HG03342 (cell line): ENCODE results near the gene KRTAP12-3.
"Not testable (repeated sequence)": the region's sequence is repeated elsewhere in the genome, so short reads cannot be mapped to it uniquely, and the experiment has no call there.

Experiments used
- ATAC-seq: cut with Tn5 transposase; IDR thresholded peaks from one replicate; pipeline ENCODE4 v1.9.1; 2021; ENCODE audit warnings: mild to moderate bottlenecking, moderate library complexity; ENCODE audit not compliant: unreplicated experiment

The KRTAP12-3 gene

DNA sequence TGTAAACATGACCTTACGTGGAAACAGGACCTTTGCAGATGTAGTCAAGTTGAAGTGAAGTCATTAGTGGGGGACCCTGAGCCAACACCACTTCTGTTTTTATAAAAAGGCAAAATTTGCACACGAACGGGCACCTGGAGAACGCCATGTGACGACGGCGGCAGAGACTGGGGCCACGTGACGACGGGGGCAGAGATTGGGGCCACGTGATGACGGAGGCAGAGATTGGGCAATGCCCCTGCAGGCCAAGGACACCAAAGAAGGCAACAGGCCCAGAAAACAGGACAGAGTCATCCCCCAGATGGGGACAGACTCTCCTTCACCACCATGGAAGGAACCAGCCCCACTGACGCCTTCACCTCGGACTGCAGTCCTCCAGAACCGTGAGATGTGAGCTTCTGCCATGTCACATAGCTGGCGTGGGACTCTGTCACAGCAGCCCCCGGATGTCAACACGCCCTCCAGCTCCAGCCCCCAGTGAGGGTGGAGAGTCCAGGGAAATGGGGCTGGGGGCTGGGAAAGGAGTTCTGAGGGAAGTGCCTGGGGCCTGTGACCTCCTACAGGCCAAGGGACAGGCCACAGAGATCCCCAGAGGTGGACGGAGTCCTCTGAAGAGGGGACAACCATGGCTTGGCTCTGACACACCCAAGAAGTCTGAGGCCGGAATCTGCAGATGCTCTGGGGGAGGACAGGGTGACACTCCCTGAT, 7.3 kb upstream of the KRTAP12-3 start:
- ATAC-seq = no peak

DNA sequence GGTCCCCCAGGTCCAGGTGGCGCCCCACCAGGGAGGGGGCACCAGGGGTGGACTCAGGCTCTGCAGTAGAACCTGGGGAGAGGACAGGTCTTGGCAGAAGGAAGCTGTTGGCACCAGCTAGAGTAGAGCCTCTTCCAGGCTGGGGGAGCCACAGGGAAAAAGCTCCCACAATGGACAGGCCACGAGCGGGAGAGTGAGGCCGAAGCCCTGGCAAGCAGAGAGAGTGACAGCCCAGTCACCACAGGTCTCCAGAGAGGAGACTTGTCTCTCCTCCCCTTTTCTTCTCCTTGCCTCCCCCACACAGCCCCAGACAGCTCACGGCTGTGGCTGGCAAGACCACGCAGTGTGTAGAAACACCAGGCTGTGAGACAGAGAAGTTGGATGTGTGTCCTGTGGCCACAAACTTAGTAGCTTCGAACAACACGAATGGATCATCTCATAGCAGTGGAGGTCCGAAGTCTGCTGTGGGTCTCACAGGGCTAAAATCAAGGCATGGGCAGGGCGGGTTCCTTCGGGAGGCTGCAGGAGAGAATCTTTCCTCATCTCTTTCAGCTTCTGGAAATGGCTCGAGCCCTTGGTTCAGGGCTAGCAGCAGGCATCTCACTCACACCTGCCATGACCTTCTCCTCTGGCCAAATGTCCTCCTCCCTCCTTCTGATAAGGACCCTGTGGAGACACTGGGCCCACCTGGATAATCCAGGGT, 6.6 kb upstream of the KRTAP12-3 start:
- ATAC-seq = no peak

DNA sequence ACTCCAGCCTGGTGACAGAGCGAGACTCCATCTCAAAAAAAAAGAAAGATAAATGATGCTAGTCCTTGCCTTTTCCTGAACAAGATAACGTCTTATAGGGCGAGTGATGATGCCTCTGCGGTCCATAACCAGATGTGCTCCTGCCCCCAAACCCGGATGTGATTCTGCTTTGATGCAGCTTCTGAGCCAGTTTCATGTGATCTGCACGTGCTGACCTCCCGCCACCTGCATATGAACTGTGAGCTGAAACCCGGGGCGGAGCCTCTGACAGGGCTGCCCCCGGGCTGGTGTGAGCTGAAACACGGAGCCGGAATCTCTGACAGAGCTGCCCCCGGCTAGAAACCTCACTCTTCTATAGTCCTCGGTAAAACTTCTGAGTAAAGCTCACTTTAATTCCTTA, 4.6 kb upstream of the KRTAP12-3 start:
- no peak for ATAC-seq

DNA sequence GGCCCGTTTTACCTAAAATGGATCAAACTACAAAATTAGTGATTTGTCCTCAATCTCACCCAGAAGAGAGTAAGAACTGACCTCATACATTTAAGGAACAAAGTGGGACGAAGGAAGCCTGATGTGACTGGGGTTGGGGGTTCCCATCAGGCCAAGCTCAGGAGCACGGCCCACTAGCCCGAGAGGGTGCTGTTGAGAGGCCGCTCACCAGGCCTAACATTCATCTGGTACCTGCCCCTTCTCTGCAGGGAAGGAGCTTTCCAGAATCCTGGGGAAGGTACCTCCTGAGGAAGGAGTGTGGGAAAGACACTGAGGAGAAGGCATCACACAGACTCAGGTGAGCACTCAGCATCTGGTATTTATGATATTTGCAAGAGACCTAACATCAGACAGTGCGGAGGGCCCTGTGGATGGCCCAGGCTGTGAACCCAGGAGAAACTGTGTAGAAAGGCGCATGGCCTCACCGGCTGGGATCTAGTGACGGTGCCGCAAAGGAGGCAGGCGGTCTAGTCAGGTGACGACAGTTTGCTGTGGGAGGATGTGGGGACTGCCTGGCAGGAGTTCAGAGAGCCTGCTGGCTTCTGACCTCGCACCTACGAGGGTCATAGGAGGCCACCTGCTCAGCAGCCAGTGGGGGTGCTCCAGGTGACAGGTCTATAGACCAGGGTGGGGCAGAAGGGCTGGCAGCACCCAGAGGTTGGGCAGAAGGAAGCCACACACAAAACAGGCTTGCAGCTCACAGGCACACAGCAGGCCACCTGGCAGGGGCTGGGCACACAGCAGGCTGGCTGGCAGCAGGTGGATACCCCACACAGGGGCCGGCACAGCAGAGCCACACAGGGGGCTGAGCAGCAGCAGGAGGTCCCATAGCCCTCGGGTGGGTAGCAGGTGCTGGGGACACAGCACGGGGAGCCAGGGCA, 3.8 kb upstream of the KRTAP12-3 start:
- no peak for ATAC-seq

DNA sequence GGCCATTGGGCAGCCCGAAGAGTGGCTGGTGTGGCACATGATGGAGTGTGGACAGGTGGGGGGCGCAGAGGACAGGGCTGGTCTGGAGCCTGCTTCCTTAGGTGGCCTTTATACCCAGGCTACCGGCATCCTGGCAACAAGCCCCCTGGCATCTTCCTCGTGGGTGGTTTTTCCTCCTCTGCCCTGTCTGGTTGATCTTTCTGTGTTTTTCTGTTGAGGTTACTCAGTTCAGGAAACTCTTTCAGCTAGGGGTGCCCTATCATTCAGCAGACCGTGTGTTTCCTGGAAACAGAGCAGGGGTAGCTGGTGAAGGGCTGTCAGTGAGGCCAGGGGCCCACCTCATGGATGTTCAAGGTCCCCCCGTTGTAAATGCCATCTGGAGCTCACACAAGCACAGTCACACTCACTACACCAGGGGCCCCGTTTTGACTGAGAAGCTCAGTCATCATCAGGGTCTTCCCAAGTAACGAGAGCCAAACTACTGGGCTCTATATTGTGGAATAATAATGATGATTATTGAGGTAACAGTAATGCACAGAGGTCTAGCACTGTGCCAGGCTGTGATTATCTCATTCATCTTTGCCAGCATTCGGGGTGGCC, 3.1 kb upstream of the KRTAP12-3 start, which contains the start of gene KRTAP12-4:
TSS of gene KRTAP12-4 (minus strand) at position 84 of the 600 bp plus-strand sequence. CDS start at position 39, 45 bp downstream.
- no peak for ATAC-seq

DNA sequence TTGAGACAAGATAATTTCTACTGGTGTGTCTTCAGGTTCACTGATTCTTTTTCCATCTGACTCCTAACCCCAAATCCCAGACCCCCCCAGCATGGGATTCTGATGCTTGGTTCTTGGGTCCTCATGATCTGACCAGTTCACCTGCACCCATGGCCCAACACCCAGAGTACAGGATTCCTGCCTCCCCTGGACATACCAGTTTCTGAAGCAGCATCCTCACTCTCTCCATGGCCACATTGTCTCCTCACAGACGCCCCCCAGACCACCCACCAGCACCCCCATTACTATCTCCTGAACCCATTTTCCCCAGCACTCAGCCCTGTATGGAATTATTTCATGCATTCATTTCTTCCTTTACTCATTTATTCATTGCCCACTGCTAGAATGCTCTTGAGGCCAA, 864 bp upstream of the KRTAP12-3 start:
- ATAC-seq = no peak

DNA sequence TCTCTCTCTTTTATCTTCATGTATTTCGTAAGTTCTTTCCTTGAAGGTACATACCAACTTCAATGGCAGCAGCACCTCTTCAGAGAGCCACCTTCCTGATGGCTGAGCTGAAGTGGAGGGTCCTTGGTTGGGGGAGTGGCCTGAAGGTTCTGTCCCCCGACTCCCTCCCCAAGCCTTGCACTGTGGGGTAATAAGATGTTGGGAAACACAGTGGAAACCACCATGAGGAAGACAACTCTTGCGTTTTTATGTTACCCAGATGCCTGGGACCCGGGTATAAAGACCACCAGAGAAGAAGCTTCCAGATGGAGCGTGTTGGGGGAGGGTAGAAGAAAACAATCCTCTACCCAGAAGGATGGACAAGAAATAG, 794 bp downstream of the KRTAP12-3 start:
- no peak for ATAC-seq

DNA sequence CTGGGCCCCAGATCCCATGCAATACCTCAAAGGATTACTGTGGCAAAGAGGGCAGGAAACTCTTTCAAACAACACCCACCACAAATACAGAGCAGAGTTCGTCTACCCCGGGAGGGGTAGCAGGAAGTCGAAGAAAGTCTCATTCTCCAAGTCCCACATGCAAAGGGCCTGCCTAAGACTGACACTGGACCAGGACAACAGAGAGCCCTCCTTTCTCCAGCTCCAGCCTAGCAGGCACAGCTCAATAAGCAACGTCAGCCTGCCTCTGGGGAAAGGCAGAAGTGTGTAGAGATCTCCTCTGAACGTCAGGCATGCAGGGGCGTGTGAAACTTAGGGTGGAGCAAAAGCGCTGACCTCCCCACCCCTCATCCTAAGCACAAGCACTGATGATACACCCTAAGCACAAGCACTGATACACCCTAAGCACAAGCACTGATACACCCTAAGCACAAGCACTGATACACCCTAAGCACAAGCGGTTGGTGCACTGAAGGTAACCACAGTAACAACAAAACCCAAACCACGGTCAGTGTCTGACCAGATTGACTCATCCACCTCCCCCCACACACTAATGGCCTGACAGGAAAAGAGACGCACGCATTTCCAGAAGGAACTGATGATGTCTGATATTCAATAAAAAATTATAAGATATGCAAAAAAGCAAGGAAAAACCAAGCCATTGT, 1.3 kb downstream of the KRTAP12-3 start:
- ATAC-seq = no peak

DNA sequence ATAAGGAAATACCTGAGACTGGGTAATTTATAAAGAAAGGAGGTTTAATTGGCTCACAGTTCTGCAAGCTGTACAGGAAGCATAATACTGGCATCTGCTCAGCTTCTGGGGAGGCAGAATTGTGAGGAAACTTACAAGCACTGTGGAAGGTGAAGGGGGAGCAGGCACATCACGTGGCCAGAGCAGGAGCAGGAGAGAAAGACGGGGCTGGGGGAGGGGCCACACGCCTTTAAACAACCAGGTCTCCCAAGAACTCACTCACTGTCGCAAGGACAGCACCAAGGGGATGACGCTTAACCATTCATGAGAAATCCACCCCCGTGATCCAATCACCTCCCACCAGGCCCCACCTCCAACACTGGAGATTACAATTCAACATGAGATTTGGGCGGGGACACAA, 3.8 kb downstream of the KRTAP12-3 start:
- ATAC-seq = not testable (repeated sequence)

DNA sequence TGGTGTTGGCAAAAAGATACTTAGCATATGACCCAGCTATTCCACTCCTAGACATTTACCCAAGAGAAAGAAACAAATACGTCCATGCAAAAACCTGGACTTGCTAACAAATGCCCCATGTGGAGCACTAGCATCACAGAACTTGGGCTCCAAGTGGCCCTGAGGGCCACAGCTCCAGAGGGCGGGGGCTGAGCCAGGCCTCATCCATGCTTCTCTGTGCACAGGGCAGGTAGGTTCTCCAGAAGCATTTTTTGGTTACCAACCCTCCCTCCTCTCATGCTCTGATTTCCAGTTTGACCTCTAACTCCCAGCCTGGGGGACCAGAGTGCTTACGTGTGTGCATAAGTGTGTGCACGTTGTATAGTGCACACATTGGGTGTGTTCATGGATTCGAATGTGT, 7.0 kb downstream of the KRTAP12-3 start:
- ATAC-seq = no peak

DNA sequence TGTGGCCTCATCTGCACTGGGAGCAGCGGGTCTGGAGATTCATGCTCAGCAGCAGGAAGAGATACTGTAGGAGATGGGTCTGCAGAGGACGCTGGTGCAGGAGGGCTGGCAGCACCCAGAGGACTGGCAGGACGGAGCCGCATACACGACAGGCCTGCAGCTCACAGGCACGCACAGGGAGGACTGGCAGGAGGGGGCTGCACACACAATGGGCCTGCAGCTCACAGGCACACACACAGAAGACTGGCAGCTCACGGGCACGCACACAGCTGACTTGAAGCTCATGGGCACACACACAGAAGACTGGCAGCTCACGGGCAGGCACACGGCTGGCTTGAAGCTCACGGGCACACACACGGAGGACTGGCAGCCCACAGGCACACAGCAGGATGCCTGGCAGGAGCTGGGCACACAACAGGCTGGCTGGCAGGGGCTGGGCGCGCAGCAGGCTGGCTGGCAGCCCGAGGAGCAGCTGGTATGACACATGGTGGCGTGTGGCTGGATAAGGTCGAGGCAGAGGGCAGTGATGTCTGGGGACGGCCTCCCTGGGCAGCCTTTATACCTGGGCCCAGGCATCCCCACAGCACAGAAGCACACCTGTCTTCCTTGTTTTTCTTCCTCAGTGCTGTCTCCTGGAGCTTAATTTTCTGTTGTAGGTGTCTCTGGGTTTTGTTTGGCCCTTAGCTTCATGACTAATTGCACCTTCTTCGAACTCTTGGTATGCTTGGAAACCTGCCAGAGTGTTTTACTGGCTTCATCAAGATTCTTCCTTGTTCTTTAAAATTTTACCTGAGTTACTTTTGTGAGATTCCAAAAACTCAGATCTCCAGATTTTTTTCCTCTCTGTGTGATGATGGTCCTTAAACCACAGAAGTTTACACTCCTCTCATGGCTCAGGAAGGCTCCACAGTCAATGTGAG, 8.9 kb downstream of the KRTAP12-3 start, which contains the start of gene KRTAP12-2:
TSS of gene KRTAP12-2 (minus strand) at position 527 of the 920 bp plus-strand sequence. CDS start at position 486, 41 bp downstream.
- ATAC-seq = no peak

DNA sequence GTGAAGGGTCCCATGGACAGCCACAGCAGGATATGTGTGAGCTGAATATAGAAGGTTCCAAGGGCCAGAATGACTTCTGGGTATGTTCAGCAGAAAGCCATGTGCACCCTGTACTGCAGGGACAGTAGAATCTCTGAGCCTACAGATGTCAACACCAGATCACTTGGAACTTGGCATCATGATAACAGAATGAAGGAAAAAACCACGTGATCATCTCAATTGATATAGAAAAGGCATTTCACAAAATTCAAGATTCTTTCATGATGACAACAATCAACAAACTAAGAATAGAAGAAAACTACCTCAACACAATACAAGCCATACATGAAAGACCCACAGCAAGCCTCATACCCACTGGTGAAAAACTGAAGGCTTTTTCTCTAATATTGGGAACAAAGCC, 9.9 kb downstream of the KRTAP12-3 start:
- ATAC-seq = no peak

DNA sequence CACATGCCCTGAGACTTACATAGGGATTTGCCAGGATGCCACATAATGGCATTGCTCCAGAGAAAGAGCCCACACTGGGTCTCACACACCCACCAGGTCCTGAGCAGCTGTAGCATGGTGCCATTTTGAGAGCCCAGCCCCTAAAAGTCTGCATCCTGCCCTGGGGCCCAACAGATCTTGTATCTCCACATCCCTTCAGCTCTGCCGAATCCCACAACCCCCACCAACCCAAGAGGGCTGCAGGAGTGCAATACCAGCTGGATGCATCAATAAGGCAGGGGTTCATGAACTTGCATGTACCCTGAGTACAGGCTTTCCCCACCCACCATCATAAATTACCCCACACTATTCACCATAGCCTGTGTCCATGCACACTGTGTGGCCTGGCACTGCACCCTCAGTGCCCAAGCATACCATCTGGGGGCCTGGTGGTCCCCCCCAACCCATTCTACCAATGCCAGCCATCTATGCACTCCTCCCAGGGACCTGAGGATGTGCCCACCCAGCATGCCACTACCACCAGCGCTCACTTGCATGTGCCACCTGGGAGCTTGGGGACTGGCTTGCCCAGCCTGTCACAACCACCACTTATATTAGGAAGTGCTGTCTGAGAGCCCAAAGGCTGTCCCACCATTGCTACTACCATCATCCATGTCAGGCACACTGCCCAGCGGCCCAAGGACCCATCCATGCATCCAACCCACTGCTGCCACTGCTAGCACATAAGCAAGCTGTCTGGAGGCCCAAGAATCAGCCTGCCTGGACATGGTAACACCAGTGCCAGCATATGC, 13.1 kb downstream of the KRTAP12-3 start:
- no peak for ATAC-seq

DNA sequence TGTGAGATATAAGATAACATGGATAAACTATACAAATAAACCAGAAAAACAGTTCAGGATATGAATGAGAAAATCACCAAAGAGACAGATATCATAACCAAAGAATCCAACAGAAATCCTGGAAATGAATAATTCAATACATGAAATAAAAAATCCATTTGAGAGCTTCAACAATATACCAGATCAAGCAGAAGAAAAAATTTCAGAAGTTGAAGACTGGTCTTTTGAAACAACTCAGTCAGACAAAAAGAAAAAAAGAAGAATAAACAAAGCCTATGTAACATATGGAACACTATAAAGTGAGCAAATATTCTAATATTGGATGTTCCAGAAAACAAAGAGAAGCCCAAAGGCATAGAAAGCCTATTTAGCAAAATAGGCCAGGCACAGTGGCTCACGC, 14.2 kb downstream of the KRTAP12-3 start:
- no peak for ATAC-seq

DNA sequence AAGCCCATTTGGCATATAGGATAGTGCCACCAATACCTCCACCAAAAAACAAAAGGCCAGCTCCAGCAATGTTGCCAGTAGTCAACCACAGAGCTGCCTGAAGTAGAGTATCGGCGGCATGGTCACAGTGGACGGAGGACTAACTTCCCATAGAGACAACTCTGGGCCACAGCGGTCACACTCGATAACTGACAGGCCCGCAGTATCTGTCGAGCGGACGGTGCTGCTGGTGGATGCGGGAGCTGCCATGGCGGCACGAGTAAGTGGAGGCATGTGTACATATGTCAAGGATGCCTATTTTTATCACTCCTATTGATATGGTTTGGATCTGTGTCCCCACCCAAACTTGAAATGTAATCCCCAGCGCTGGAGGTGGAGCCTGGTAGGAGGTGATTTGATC, 20.1 kb downstream of the KRTAP12-3 start:
- ATAC-seq = no peak

DNA sequence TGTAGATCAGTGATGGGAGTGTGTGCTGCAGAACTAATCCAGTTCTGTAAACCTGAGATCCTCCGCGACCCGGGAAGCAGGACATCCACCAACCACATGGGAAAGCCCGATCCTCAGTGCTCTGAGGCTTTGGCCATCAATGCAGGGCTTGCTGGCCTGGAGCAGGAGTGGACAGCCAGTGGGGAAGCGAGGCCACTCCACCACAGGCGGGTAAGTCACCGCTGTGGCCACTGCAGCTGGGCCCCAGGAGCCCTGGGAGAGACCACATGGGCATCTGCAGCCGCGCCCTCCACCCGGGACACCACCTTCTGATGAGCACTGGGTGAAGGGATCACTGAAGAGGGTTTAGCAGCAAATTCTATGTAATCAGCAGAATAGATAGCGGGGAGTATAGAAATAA, 23.4 kb downstream of the KRTAP12-3 start:
- ATAC-seq = no peak

DNA sequence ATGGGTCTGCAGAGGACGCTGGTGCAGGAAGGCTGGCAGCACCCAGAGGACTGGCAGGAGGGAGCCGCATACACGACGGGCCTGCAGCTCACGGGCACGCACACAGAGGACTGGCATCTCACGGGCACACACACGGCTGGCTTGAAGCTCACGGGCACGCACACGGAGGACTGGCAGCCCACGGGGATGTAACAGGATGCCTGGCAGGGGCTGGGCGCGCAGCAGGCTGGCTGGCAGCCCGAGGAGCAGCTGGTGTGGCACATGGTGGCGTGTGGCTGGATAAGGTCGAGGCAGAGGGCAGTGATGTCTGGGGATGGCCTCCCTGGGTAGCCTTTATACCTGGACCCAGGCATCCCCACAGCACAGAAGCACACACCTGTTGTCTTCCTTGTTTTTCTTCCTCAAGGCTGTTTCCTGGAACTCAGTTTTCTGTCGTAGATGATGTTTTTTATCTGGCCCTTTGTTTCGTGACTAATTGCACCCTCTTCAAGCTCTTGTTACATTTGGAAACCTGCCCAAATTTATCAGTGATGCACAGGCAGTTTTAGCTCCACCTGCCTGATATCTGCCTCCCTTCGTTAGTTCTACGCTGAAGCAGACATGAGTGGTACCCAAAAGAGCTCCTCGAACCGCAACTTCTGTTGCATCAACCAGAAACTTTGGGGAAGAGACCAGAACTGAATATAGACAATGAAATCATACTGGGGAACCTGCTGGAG, 24.3 kb downstream of the KRTAP12-3 start, which contains the start of gene KRTAP12-1:
TSS of gene KRTAP12-1 (minus strand) at position 303 of the 719 bp plus-strand sequence. CDS start at position 263, 40 bp downstream.
- ATAC-seq = no peak
